HepG2 (cell line): ENCODE results near the gene CARHSP1. TPM values are rescaled to one million over a fixed set of nuclear protein-coding genes. Genes with fewer than 3 reads are reported as not detected.
A peak's percentile ranks its signal among the peaks of the same experiment; 100 is the strongest.

Source experiments
- CEBPZ ChIP-seq: IDR thresholded peaks from 2 replicates; pipeline ENCODE4 v1.6.1; 2012; ENCODE audit warnings: low read length, improper control_type of control experiment
- E2F1 ChIP-seq: sonication (generic); formaldehyde crosslinking; IDR thresholded peaks from 2 replicates; pipeline ENCODE4 v1.5.0; 2020; ENCODE audit warnings: missing genetic modification reagents
- HNRNPL ChIP-seq: fragments of 200-400 bp; formaldehyde crosslinking; IDR thresholded peaks from 2 replicates; pipeline ENCODE4 v1.6.1; 2017; ENCODE audit warnings: mild to moderate bottlenecking, low read depth, low read length
- JUNB ChIP-seq: sonication (generic); formaldehyde crosslinking; IDR thresholded peaks from 2 replicates; pipeline ENCODE4 v1.8.0; 2022; ENCODE audit warnings: missing genetic modification reagents, mild to moderate bottlenecking, borderline replicate concordance
- KDM5A ChIP-seq: fragments of 200-600 bp; sonication (generic); IDR thresholded peaks from 2 replicates; pipeline ENCODE4 v1.7.0; 2018; ENCODE audit warnings: antibody characterized with exemption, mild to moderate bottlenecking, low read length, borderline replicate concordance
- ZFAT ChIP-seq: sonication (generic); formaldehyde crosslinking; conservative IDR thresholded peaks from 2 replicates; pipeline ENCODE4 v1.8.1; 2023; ENCODE audit warnings: missing genetic modification reagents, inconsistent platforms
- ZNF44 ChIP-seq: sonication (generic); formaldehyde crosslinking; IDR thresholded peaks from 2 replicates; pipeline ENCODE4 v1.5.1; 2020; ENCODE audit warnings: mild to moderate bottlenecking, missing genetic modification reagents
- ZNF678 ChIP-seq: sonication (generic); formaldehyde crosslinking; IDR thresholded peaks from 2 replicates; pipeline ENCODE4 v1.4.0; 2020; ENCODE audit warnings: mild to moderate bottlenecking, missing genetic modification reagents
- ZSCAN25 ChIP-seq: sonication (generic); formaldehyde crosslinking; IDR thresholded peaks from 2 replicates; pipeline ENCODE4 v1.8.0; 2022; ENCODE audit warnings: mild to moderate bottlenecking, missing genetic modification reagents
- polyA plus RNA-seq, 8 experiments: library from polyadenylated mRNA; depleted of rRNA in 3 of 8; stranded (reverse) in 7 of 8; unstranded in 1 of 8; fragments of >200 nt; fragmentation: Illumina TruSeq in 4 of 8; extraction: Trizol in 4 of 8; gene quantifications; 2 replicates each; pipeline versions ENCODE4 v1.2.1 to v1.2.3, GENCODE V29; 2011 to 2016; ENCODE audit warnings: low read depth in 4 of 8, missing spikeins in 1 of 8, mixed read lengths in 1 of 8; ENCODE audit not compliant: insufficient read depth in 1 of 8
- total RNA-seq, 5 experiments: library from RNA; depleted of rRNA; stranded (reverse); fragments of >200 nt; fragmentation: Illumina TruSeq; extraction: Trizol; gene quantifications; 2 replicates each; pipeline ENCODE4 v1.2.3, GENCODE V29; 2016; ENCODE audit warnings: low read depth in 1 of 5
- TF ChIP-seq, protein P1 (sequence below): sonication (generic); formaldehyde crosslinking; IDR thresholded peaks from 2 replicates; pipeline ENCODE4 v1.8.1; 2023; ENCODE audit warnings: missing genetic modification reagents, mild to moderate bottlenecking, borderline replicate concordance
- TF ChIP-seq, protein P2 (sequence below): sonication (generic); formaldehyde crosslinking; IDR thresholded peaks from 2 replicates; pipeline ENCODE4 v1.5.0; 2020; ENCODE audit warnings: mild to moderate bottlenecking, missing genetic modification reagents
- TF ChIP-seq, protein P3 (sequence below): conservative IDR thresholded peaks from 2 replicates; pipeline ENCODE4 v1.6.1; 2018; ENCODE audit warnings: missing genetic modification reagents
- TF ChIP-seq, protein P4 (sequence below), 2 experiments: IDR thresholded peaks; 2 replicates each; pipeline ENCODE4 v1.6.1; 2011 to 2012; ENCODE audit warnings: low read length in 2 of 2, borderline replicate concordance in 1 of 2, low read depth in 1 of 2, mild to moderate bottlenecking in 1 of 2, moderate library complexity in 1 of 2

The CARHSP1 gene
- total and polyA plus RNA-seq, 2 of the 13 experiments (the other 11 are each of a cell fraction or from before 2014, with no cell fraction given): 173 to 345 TPM

- TF ChIP-seq, protein P1, sequence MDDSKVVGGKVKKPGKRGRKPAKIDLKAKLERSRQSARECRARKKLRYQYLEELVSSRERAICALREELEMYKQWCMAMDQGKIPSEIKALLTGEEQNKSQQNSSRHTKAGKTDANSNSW (CRISPR knock-in tag): peak; percentile 39; the same call in 1 of the 2 replicates
- TF ChIP-seq ZNF678 (CRISPR knock-in tag) (peak; percentile 36; the same call in 1 of the 2 replicates), HNRNPL (no peak), ZSCAN25 (CRISPR knock-in tag) (peak; percentile 54), ZFAT (CRISPR knock-in tag) (no peak), KDM5A (peak; percentile 7), CEBPZ (no peak), E2F1 (CRISPR knock-in tag) (no peak), JUNB (0 out of 2 replicates have a peak, but pooled peaks have one; percentile 22), ZNF44 (CRISPR knock-in tag) (peak; percentile 76; the same call in 1 of the 2 replicates)
- TF ChIP-seq, protein P2, sequence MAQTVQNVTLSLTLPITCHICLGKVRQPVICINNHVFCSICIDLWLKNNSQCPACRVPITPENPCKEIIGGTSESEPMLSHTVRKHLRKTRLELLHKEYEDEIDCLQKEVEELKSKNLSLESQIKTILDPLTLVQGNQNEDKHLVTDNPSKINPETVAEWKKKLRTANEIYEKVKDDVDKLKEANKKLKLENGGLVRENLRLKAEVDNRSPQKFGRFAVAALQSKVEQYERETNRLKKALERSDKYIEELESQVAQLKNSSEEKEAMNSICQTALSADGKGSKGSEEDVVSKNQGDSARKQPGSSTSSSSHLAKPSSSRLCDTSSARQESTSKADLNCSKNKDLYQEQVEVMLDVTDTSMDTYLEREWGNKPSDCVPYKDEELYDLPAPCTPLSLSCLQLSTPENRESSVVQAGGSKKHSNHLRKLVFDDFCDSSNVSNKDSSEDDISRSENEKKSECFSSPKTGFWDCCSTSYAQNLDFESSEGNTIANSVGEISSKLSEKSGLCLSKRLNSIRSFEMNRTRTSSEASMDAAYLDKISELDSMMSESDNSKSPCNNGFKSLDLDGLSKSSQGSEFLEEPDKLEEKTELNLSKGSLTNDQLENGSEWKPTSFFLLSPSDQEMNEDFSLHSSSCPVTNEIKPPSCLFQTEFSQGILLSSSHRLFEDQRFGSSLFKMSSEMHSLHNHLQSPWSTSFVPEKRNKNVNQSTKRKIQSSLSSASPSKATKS (CRISPR knock-in tag): no peak
- TF ChIP-seq, protein P3, sequence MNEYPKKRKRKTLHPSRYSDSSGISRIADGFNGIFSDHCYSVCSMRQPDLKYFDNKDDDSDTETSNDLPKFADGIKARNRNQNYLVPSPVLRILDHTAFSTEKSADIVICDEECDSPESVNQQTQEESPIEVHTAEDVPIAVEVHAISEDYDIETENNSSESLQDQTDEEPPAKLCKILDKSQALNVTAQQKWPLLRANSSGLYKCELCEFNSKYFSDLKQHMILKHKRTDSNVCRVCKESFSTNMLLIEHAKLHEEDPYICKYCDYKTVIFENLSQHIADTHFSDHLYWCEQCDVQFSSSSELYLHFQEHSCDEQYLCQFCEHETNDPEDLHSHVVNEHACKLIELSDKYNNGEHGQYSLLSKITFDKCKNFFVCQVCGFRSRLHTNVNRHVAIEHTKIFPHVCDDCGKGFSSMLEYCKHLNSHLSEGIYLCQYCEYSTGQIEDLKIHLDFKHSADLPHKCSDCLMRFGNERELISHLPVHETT (CRISPR knock-in tag): peak; percentile 57; the same call in 1 of the 2 replicates
- TF ChIP-seq, protein P4, sequence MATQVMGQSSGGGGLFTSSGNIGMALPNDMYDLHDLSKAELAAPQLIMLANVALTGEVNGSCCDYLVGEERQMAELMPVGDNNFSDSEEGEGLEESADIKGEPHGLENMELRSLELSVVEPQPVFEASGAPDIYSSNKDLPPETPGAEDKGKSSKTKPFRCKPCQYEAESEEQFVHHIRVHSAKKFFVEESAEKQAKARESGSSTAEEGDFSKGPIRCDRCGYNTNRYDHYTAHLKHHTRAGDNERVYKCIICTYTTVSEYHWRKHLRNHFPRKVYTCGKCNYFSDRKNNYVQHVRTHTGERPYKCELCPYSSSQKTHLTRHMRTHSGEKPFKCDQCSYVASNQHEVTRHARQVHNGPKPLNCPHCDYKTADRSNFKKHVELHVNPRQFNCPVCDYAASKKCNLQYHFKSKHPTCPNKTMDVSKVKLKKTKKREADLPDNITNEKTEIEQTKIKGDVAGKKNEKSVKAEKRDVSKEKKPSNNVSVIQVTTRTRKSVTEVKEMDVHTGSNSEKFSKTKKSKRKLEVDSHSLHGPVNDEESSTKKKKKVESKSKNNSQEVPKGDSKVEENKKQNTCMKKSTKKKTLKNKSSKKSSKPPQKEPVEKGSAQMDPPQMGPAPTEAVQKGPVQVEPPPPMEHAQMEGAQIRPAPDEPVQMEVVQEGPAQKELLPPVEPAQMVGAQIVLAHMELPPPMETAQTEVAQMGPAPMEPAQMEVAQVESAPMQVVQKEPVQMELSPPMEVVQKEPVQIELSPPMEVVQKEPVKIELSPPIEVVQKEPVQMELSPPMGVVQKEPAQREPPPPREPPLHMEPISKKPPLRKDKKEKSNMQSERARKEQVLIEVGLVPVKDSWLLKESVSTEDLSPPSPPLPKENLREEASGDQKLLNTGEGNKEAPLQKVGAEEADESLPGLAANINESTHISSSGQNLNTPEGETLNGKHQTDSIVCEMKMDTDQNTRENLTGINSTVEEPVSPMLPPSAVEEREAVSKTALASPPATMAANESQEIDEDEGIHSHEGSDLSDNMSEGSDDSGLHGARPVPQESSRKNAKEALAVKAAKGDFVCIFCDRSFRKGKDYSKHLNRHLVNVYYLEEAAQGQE (IDR thresholded peaks at IDR 0.05; ENCODE audit: borderline replicate concordance in 1 of 2, low read depth in 1 of 2, low read length in 2 of 2): peak in 1 of 2 experiments; percentile 73; a peak in 1 of 4 replicates
Measured at GRCh38 chr16:8868416-8869211, at the start of gene CARHSP1 (continued).
